Activated naive CD4-positive, alpha-beta T cell (primary cell): Measurements from ENCODE around the gene USP43.

Experiments
- DNase-seq, 4 experiments: peaks; one replicate each; lab custom pipeline; 2025; lab: John Stamatoyannopoulos, UW

The USP43 gene

DNA sequence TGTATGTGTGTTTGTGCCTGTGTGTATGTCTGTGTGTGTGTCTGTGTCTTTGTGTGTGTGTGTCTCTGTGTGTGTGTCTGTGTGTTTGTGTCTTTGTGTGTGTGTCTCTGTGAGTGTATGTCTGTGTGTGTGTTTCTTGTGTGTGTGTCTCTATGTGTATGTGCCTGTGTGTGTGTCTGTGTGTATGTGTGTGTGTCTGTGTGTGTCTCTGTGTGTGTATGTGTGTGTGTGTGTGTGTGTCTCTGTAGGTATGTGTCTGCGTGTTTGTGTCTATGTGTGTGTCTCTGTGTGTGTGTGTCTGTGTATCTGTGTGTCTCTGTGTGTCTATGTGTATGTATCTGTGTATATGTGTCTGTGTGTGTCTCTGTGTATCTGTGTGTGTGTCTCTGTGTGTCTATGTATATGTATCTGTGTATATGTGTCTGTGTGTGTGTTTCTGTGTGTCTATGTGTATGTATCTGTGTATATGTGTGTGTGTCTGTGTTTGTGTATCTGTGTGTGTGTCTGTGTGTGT is 70.2 kb downstream of the USP43 start:
- no peak for DNase-seq

DNA sequence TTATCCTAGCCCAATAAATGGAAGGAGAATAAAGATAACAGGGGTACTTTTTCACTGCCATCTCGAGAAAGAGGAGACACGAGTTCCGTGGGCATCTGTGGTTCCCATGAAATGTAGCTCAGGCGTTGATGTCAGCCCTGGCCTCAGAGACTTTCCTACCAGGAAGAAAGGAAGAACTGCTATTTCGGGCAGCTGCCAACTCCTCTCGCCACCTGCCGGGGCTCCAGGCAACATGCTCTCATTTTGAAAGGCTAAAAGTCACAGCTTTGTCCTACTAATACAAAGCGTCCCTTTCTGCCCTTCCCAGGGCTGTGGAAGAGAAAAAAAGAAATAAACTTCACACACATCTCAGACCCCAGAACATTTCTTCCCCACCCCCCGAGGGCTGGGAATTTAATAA is 80.3 kb downstream of the USP43 start:
- no peak for DNase-seq

DNA sequence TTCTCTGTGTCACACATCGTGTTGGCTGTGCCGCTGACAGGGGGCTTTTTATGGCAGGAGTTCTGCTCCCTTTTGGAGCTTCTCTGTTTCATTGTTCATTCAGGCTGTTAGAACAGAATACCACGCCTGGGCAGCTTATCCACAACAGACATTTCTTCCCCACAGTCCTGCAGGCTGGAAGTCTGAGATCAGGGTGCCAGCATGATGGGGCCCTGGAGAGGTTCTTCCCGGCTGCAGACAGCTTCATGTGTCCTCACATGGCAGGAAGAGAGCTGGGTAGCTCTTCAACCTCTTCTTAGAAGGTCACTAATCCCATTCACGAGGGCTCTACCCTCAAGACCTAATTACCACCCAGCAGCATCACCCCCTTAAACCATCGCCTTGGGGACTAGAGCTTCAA is 81.0 kb downstream of the USP43 start:
- no peak for DNase-seq

DNA sequence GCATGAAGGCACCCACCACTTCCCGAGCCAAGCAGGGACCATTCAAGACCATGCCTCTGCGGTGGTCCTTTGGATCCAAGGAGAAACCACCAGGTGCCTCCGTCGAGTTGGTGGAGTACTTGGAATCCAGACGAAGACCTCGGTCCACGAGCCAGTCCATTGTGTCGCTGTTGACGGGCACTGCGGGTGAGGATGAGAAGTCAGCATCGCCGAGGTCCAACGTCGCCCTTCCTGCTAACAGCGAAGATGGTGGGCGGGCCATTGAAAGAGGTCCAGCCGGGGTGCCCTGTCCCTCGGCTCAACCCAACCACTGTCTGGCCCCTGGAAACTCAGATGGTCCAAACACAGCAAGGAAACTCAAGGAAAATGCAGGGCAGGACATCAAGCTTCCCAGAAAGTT is 82.7 kb downstream of the USP43 start:
- DNase-seq = no peak

DNA sequence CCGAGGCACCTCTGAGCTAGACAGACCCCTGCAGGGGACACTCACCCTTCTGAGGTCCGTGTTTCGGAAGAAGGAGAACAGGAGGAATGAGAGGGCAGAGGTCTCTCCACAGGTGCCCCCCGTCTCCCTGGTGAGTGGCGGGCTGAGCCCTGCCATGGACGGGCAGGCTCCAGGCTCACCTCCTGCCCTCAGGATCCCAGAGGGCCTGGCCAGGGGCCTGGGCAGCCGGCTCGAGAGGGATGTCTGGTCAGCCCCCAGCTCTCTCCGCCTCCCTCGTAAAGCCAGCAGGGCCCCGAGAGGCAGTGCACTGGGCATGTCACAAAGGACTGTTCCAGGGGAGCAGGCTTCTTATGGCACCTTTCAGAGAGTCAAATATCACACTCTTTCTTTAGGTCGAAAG is 83.2 kb downstream of the USP43 start:
- no peak for DNase-seq

DNA sequence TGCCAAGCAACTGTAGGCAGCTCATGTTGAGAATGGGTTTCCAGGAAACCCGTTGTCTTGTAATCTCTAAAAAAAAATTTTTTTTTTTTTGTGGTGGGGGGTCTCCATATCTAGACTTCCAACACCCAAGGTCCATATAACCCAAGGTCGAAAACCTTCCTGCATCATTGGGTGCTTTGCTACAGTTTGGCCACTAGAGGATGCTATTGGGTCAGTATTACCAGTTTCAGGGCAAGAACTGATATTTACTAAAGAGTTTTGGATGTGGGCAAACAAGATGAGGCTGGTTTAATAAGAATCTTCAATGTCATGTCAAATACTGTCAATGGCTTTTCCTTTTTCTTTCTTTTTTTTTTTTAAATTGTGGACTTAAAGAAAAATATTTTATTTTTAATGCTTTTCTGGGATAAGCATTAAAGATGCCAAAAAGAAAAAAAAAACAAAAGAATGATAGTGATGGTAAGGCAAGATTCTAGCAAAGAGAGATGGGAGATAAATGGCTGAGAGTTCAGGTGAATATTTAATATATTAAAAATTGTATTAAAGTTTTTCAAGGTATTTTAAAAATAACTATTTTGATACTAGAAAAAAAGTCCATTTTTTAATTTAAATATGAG is 83.8 kb downstream of the USP43 start:
- no peak for DNase-seq

DNA sequence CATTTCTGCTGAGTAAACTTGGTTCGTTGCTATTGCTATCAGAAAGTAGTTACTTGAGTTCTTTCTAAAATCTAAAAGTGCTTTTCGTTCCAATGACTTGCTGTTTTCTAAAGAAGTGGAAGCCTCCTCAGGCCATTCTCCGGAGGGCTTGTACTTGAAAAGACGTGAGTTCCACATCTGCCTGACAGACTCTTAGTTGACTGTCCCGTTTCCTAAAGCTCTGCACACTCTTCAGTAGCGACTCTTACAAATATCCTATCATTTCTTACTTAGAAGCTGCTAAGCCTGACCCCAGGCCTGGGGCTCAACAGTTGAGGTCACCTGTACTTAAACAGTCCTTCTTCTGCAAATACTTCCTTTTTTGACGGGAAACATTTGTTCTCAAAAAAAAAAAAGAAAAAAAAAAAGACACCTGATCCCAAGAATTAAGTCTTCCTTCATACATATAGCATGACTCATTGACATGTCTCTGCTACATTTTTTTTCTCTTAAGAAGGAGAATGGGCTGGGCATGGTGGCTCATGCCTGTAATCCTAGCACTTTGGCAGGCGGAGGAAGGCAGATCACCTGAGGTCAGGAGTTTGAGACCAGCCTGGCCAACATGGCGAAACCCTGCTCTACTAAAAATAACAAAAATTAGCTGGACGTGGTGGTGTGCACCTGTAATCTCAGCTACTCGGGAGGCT is 84.6 kb downstream of the USP43 start:
- DNase-seq = no peak

DNA sequence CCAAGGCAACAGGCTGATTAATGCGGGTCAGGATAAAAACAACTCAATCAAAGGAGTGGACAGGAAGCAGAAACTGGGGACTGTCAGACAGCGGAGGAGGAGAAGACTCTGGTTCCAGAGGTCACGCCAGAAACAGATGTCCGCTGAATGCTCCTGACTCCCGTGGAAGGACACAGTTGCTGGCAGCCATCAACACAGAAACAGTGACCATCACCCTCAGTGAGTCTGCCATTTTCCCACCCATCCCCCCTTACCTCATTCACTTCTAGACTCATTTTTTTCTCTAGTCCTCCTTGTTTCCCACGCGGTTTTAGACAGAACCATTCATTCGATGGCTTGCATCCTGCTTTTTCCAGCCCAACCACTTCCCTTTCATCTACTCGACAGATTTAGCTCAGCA is 105.2 kb downstream of the USP43 start:
- DNase-seq = no peak

DNA sequence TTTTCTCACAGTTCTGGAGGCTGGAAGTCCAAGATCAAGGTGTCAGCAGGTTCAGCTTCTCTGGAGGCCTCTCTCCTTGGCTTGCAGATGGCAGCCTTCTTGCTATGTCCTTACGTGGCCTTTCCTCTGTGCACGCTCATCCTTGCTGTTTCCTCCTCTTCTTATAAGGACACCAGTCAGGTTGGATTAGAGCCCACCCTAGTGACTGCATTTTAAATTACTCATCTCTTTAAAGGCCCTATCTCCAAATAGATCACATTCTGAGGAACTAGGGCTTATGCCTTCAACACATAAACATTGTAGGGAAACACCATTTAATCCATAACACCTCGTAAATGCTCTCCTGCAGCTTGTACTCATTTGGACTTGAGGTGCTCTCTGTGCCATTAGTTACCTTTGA is 109.8 kb downstream of the USP43 start:
- DNase-seq = no peak

DNA sequence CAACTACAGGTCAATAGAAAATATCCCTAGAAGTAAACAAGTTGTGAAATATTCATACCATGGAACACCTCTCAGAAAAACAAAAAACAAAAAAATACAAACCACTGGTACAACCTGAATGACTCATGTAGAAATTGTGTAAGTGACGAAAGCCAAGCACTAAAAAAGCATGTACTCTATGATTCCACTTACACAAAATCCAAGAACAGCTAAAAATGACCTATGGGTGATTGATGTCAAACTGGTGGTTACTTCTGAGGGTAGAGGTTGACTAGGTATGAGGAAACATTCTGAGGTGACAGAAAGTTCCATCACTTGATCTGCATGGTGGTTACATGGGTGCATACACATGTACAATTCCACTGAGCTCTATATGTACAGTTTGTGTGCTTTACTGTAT is 114.9 kb downstream of the USP43 start:
- no peak for DNase-seq

DNA sequence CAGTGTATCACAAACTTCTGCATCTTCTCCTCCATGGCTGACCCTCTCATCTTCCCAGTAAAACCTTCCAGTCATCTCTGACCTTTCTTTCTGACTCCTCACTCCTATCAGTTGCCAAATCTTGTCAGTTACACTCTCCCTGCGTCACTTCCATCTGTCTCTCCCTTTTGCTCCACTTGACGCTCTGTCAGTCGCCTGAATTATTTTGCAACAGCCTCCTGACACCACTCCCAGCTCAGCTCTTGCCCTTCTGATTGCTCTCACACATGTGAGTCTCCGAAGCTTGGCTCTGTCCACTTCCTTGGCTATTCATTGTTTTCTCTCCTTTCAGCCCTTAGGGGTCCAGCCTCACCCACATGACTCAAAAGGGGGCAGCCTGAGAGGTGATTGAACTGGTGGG is 118.3 kb downstream of the USP43 start:
- no peak for DNase-seq

DNA sequence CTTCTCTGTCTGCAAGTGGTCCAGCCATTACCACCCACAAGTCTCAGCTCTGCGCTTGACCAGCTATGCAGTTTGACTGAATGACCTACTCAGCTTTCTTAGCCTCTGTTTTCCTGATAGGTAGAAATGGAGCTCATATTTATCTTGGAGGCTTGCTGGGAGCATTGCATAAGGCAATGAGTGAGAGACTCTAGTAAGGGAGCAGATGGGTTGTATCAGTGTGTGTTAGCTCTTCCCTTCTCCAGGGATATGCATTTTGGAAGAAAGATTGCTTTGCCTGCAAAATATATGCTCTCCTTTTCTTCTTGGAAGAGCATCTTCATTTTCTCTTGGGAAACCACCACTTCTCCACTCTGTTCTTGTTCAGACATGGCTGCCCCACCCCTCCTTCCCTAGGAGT is 120.0 kb downstream of the USP43 start:
- DNase-seq = no peak

DNA sequence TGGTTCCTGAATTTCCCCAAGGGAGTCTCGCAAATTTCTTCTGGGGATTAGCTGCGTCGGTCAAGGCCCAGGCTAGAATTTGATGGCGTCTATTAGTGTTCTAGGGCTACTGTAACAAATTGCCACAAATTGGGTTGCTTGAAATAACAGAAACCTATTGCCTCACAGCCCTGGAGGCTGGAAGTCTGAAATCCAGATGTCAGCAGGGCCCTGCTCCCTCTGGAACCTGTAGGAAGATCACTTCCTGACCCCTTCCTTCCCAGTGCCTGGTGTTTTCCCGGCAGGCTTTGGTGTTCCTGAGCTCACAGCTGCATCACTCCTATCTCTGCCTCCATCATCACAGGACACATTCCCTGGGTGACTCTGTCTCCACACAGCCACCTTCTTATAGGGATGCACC is 121.7 kb downstream of the USP43 start:
- DNase-seq = no peak

DNA sequence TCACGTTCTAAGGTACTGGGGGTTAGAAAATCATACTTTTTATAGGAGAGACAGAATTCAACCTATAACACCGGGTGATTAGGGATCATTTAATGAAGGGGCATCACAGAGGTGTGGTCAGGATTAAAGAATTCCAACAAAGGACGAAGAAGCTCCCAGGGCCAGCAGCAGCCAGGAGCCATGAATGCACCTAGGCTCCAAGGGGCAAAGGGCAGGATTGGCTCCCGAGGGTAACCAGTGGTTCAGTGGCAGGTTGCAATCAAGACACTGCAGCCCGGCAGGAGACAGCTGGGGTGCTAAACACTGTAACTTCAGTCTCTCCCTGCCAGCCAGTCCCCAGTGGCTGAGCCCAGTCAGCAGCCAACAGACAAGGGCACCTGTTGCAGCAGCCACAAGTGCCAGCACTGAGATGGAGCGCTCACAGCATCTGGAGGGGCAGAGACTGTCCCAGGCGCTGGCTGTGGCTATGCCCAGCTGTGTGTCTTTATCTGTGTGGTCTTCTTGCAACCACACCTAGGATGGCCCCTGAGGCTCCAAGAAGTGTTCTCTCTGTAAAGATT is 122.2 kb downstream of the USP43 start:
- no peak for DNase-seq

DNA sequence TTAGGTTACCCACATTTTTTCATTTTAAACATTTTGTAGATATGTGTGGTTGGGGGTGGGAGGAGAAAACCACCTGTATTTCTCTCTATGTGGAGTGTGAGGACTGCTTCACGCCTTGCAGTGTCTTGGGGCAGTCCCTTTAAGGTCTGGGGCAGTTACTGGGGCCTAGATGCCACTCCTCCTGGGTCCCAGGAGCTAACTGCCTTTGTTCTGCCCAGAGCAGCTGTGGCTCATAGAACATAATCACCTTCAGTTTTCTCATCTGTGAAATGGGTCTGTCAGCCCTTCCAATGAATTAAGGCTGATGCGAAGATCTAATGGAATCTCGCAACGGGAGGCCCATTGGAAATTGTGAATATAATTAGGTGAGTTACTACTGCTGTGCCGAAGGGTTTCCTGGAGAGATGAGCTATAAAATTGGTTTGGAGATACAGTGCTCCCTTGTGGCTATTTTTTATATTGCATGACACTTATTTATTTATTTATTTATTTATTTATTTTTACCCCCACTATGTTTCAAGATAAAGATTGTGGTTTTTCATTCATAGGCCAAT is 123.1 kb downstream of the USP43 start:
- DNase-seq = no peak

DNA sequence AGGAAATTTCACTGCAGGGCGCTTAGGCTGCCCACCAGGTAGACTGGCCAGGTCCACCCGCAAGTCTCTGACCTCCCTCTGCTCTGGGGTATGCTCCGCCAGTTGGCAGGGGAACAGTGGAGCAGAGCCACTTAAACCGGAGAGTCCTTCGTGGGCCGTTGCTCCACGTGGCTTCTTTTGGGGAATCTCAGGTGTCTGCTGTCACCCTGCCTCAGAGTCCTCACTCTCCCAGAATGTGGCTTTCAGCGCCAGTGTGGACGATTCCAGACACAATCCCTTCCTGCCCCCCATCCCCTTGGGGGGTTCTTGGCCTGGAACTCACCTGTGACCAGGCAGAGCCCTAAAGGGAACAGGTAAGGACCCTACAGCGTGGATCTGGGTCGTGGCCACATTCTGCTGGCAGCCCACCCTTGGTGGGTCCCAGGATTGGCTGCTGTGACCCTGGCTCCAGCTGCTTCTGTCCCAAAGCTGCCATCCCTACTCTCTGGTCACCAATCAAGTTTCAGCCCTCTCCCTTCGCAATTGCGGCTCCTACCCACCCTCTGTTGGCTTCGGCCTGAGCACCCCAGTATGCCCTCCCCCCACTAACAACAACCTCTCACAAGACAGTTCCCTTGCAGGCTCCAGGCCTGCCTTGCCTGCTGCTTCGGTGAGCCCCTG is 123.8 kb downstream of the USP43 start:
- DNase-seq = no peak

DNA sequence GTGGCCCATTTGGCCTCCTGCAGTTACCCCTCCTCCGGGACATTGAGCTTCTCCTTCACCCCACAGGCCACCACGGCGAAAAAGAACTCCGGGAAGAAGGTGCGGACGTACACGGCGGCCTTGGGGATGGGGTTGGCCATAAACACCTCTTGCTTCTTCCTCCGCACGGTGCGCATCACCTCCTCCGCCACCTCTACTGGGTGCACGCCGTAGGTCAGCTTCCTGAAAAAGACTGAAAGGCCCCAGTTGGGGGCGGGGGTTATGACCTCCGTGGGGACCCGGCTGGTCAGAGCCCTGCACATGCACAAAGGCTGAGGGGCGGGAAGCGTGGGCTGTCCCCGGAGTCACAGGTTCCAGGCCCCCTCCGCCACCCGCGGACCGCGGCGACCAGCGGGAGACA is 126.1 kb downstream of the USP43 start:
- no peak for DNase-seq

DNA sequence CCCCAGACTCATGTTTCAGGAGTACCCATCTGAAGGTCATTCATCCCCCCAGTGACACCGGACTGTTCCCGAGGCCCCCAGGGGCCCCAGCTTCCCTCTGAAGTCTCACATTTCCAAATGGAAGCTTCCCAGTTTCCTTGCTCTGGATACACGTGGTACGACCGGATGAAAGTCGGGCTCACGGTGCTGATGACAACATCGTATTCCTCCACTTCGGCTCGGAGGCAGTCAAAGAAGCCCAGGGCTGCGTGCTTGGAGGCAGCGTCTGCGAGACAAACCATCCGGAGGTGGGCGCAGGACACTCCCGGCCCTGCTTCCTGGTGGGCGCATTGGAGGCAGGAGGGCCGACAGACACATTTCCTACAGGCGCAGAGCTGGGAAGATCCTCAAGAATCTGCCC is 127.3 kb downstream of the USP43 start:
- DNase-seq = no peak

DNA sequence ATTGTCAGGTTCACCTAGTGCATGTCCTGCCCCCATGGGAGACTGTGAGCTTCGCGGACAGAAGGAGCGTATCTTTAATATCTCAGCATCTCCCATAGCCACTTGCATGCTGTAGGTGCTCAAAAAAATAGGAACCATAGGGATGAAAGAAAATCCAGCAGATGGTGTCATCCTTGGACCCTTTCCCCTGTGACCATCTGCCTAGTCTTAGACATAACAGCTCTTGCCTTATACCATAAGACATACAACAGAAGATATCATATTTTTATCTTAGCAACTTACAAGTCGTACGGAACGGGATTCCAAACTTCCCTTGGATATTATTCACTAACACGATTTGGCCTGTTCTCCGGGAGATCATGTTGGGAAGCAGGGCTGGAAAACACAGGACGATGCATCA is 131.6 kb downstream of the USP43 start:
- DNase-seq = no peak
